Left ventricle myocardium inferior (tissue), 1 donor: ENCODE data around the gene RCBTB2. TPM values are rescaled to one million over a fixed set of nuclear protein-coding genes. Genes with fewer than 3 reads are reported as not detected.
A peak's percentile ranks its signal among the peaks of the same experiment; 100 is the strongest.

Experiments
- DNase-seq: peaks from one replicate; pipeline ENCODE4 v3.0.0-alpha.2; 2020
- H3K27ac ChIP-seq: fragments of 200-600 bp; replicated peaks from 2 replicates; pipeline ENCODE4 v1.8.0; 2021
- H3K27me3 ChIP-seq: fragments of 200-600 bp; 2 replicates; pipeline ENCODE4 v1.8.0; 2021; ENCODE audit warnings: low read depth
- H3K36me3 ChIP-seq: fragments of 200-600 bp; 2 replicates; pipeline ENCODE4 v1.8.0; 2021
- H3K4me1 ChIP-seq: fragments of 200-600 bp; 2 replicates; pipeline ENCODE4 v1.8.0; 2021
- H3K4me3 ChIP-seq: fragments of 200-600 bp; 2 replicates; pipeline ENCODE4 v1.8.0; 2021; ENCODE audit warnings: mild to moderate bottlenecking, moderate library complexity
- H3K9me3 ChIP-seq: fragments of 200-600 bp; replicated peaks from 2 replicates; pipeline ENCODE4 v1.8.0; 2021
- intact Hi-C: fragments of 100-400 bp; cut with micrococcal nuclease; formaldehyde crosslinking; loops from one replicate; pipeline ENCODE4 v1.11.0; 2022
- total RNA-seq: library from RNA; stranded (reverse); fragmentation: NEBNext Ultra II Directional; extraction: Animal tissue kit (Norgen Biotek cat#: 25700); gene quantifications from one replicate; pipeline ENCODE4 v1.2.1, GENCODE V29; 2021
- TF ChIP-seq, protein P1 (sequence below): fragments of 200-600 bp; IDR thresholded peaks from 2 replicates; pipeline ENCODE4 v1.8.0; 2021; ENCODE audit warnings: antibody characterized with exemption, mild to moderate bottlenecking, borderline replicate concordance
- donor health status: DM: no; HTN: yes; CAD: no; lungs with severe emphysema.

RCBTB2 gene
- total RNA-seq, 1 donor from 2014 or later = 14.8 TPM

DNA sequence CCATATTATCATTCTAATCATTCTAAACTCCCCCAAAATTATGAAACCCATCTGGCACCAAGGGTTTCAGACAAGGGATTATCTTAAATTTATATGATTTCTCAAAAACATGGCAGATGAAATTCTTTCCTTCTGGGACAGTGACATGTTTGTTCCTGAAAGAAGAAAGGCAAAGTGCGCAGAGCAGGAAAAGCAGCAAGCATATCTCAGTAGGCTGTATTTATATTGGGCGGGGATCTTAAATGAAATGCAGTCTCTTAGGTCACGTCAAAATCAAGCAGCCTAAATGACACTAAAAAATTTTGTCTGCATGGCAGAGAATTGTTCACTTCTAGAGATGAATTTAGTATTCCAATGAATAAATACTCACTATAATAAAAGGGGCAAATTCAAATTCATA lies 49.3 kb downstream of the RCBTB2 start:
- H3K4me3 ChIP-seq = no peak overlapping the region
- no peak for DNase-seq
- TF ChIP-seq, protein P1, sequence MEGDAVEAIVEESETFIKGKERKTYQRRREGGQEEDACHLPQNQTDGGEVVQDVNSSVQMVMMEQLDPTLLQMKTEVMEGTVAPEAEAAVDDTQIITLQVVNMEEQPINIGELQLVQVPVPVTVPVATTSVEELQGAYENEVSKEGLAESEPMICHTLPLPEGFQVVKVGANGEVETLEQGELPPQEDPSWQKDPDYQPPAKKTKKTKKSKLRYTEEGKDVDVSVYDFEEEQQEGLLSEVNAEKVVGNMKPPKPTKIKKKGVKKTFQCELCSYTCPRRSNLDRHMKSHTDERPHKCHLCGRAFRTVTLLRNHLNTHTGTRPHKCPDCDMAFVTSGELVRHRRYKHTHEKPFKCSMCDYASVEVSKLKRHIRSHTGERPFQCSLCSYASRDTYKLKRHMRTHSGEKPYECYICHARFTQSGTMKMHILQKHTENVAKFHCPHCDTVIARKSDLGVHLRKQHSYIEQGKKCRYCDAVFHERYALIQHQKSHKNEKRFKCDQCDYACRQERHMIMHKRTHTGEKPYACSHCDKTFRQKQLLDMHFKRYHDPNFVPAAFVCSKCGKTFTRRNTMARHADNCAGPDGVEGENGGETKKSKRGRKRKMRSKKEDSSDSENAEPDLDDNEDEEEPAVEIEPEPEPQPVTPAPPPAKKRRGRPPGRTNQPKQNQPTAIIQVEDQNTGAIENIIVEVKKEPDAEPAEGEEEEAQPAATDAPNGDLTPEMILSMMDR = no peak
- peaks cover 6% of the 10 kb centered on the region for H3K9me3 ChIP-seq
- H3K36me3 ChIP-seq = peaks cover 41% of the 10 kb centered on the region
- no peak overlapping the region for H3K27ac ChIP-seq
- no peaks in the 10 kb centered on the region for H3K27me3 ChIP-seq
- no peaks in the 10 kb centered on the region for H3K4me1 ChIP-seq
- intact Hi-C loops = loop anchor here (10.0 kb wide), 1 partner anchor 69 kb away; the partner anchor contains the start of gene LPAR6

DNA sequence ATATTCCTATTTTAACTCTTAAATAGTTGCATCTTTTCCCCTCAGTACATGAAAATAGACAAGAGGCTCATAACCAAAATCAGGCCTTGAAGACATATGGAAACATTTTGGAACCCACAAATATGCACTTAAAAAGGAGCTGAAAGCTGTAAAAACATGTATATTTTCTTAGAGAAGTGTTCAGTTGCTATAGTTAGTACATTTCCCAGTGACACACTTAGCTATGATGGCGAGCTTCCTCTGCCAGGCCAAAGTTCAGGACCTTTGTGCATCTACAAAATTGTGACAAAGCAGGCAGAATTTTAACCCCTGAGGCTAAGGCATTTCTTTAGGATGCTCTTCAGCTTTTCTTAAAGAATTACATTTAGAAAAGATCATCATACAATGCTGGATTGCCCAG lies 54.5 kb downstream of the RCBTB2 start:
- Histone ChIP-seq H3K27ac (peak overlapping the region; percentile 34), H3K36me3 (peaks cover 51% of the 10 kb centered on the region), H3K9me3 (no peaks in the 10 kb centered on the region), H3K4me1 (peaks cover 2% of the 10 kb centered on the region), H3K27me3 (no peaks in the 10 kb centered on the region), H3K4me3 (no peak overlapping the region)
- intact Hi-C loops = no loop called here
- no peak for DNase-seq
- TF ChIP-seq, protein P1 = no peak

DNA sequence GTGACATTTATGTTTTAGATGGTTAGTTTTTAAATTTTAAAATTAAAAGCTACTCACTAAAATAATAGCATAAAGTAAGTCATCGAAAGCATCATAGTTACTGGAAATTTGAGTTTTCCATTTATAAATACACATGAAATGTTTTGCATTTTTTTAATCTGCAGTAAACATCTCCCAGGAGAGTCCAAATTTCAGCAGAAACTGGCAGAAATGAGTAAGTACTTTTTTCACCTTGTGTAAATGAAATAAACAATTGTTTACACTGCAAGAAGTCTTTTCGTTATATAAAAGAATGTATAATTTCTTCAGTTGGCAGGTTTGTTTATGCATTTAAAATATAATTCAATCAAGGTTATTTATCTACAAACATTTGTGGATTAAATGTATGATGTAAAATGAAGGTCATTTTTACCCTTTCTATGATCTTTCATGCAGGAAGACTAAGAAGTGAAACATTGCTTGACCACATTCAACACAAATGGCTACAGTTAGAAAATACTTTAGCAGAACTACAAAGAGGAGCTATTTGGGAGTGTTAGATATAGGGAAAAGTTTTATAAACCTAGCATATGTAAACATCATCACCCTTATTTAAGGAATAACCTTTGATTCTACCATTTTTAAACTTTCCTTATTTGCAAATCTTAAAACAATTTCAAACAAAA lies 55.6 kb downstream of the RCBTB2 start:
- H3K27me3 ChIP-seq = no peaks in the 10 kb centered on the region
- TF ChIP-seq, protein P1 = no peak
- intact Hi-C loops = no loop called here
- no peaks in the 10 kb centered on the region for H3K9me3 ChIP-seq
- H3K27ac ChIP-seq = peak overlapping the region; percentile 34
- peak overlapping the region; percentile 8 for H3K4me3 ChIP-seq
- peaks cover 51% of the 10 kb centered on the region for H3K36me3 ChIP-seq
- no peak for DNase-seq
- H3K4me1 ChIP-seq = peaks cover 2% of the 10 kb centered on the region

DNA sequence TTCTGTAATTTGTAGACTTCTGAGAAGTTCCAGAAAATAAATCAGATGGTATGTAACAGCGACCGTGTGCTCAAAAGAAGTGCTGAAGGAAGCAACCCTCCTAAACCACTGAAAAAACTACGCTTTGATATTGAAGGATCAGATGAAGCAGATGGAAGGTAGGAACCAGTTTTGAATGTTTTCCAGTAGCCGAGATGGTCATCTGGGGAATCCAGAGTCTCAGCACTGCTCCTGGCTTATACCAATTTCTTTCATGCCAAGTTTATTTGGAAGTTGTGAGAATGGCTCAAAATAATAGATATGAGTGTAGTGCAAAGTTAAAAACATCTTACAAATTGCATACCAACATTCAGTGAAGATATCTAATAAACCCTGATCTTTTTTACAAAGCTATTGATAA lies 56.2 kb downstream of the RCBTB2 start:
- intact Hi-C loops = no loop called here
- DNase-seq = no peak
- Histone ChIP-seq H3K27ac (peak overlapping the region; percentile 34), H3K4me3 (peak overlapping the region; percentile 8), H3K9me3 (no peaks in the 10 kb centered on the region), H3K27me3 (no peaks in the 10 kb centered on the region), H3K36me3 (peaks cover 50% of the 10 kb centered on the region), H3K4me1 (peaks cover 2% of the 10 kb centered on the region)
- TF ChIP-seq, protein P1 = no peak

DNA sequence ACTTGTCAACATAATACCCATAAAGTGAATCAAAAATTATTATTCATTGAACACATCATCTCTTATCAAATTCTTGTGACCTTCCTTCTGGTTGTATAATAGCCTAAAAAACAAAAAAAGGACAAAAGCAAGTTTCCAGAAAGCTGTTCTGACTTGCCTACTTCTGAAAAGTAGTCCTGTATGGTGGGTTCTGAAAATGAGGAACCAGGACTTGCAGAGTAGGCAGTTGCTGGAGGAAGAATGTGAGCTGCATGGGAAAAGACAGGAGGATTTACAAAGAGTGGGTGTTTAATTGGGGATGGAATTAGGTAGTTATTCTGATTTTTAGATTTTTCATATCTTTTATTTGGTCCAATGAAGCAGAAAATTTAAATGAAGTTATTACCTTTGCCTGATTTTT lies 56.7 kb downstream of the RCBTB2 start:
- H3K36me3 ChIP-seq = peaks cover 49% of the 10 kb centered on the region
- no peaks in the 10 kb centered on the region for H3K27me3 ChIP-seq
- peaks cover 2% of the 10 kb centered on the region for H3K4me1 ChIP-seq
- no peaks in the 10 kb centered on the region for H3K9me3 ChIP-seq
- no peak for DNase-seq
- intact Hi-C loops = no loop called here
- peak overlapping the region; percentile 34 for H3K27ac ChIP-seq
- TF ChIP-seq, protein P1 = no peak
- H3K4me3 ChIP-seq = peak overlapping the region; percentile 8
